ENCODE results near the gene DLG2.

DLG2 gene

GRCh38 chr11:83528225-83528624 is 2098.9 kb downstream of the DLG2 start:
- no peak for TF ChIP-seq CTCF (IDR thresholded peaks at IDR 0.05; ENCODE audit: low read depth, low read length)
- no peak for DNase-seq (ENCODE audit: extremely low read depth, low read depth)

- DNase-seq (ENCODE audit: extremely low read depth, low read depth) = no peak
- TF ChIP-seq CTCF (IDR thresholded peaks at IDR 0.05; ENCODE audit: low read depth, low read length) = no peak
Observed at GRCh38 chr11:83523676-83524075, 2103.5 kb downstream of the DLG2 start.

- TF ChIP-seq CTCF (IDR thresholded peaks at IDR 0.05; ENCODE audit: low read depth, low read length) = no peak
Observed at GRCh38 chr11:83522911-83523310, 2104.2 kb downstream of the DLG2 start.

GRCh38 chr11:83521647-83522596 is 2105.2 kb downstream of the DLG2 start:
- TF ChIP-seq CTCF (IDR thresholded peaks at IDR 0.05; ENCODE audit: low read depth, low read length) = peak; percentile 67
- DNase-seq (ENCODE audit: extremely low read depth, low read depth) = peak; percentile 4

More at GRCh38 chr11:83522911-83523310, 2104.2 kb downstream of the DLG2 start:
- DNase-seq (ENCODE audit: extremely low read depth, low read depth) = no peak

GRCh38 chr11:83520849-83521248 is 2106.3 kb downstream of the DLG2 start:
- TF ChIP-seq CTCF (IDR thresholded peaks at IDR 0.05; ENCODE audit: low read depth, low read length) = no peak
- no peak for DNase-seq (ENCODE audit: extremely low read depth, low read depth)

GRCh38 chr11:83511646-83512045 is 2115.5 kb downstream of the DLG2 start:
- no peak for TF ChIP-seq CTCF (IDR thresholded peaks at IDR 0.05; ENCODE audit: low read depth, low read length)
- no peak for DNase-seq (ENCODE audit: extremely low read depth, low read depth)
